GM18519 (cell line): Measurements from ENCODE around the gene RASGRP2.
A peak's percentile ranks its signal among the peaks of the same experiment; 100 is the strongest.

Experiments
- ATAC-seq: cut with Tn5 transposase; IDR thresholded peaks from one replicate; pipeline ENCODE4 v1.9.1; 2021; ENCODE audit warnings: mild to moderate bottlenecking, moderate library complexity; ENCODE audit not compliant: unreplicated experiment, low FRiP score

The RASGRP2 gene

DNA sequence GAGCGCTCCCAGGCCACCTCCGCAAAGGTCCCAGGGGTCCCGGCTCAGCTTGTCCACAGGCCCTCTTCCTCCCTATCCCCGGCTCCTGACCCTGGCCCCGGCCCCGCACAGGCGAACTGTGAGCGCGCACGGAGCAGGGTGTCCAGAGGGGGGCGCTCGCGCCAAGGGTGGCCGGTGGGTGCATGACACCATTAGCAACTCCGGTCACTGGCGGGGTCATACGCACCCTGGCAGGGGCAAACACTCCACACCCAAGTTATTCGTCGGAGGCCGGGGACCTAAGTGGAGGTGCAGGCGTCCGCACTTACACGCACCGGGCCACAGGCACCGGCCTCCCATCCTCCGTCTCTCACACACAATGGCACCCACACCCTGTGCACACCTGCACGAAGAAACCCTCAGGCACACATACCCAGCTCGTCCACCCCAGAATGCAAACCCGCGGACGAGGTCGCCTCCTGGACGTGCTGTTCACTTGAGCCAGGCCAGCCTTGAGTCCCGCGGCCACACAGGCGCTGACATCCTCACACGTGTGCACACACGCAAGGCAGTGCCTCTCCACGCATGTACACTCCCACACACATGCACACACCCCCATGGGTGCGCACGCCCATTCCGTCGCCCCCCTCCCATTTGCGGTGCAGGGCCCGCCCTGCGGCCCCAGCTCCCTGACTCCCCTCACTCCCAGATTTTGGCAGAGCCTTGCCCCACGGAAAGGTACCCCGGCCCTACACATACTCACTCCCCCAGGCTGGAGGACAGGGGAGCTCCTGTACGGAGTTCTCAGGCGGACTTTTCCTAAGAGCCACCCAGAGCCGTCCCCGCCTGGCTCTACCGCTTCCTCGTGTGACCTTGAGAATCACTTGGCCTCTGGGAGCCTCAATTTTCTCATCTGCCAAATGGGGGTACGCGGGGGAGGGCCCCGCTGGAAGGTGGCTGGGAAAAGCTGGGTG is at the start of gene RASGRP2:
TSS of gene RASGRP2 (minus strand) at position 552 of the 953 bp plus-strand sequence. CDS start 1,276 bp downstream, outside the sequence.
- no peak for ATAC-seq

DNA sequence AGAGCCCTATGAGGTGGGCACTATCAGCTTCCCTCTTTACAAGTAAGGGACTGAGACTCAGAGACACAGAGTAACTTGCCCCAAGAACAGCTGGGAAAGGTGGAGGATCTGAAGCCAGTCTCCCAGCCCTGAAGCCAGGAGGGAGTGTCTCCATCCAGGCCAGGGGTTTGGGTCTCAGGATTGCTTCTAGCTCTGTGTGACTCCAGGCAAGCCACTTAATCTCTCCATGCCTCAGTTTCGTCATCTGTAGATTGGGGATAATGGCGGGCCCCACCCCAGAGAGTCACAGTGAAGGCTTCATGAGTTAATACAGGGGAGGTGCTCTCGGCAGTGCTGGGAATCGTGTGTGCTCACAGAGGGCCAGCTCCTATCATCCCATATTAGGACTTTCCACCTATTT is 48.5 kb upstream of the RASGRP2 start:
- ATAC-seq, result no peak

DNA sequence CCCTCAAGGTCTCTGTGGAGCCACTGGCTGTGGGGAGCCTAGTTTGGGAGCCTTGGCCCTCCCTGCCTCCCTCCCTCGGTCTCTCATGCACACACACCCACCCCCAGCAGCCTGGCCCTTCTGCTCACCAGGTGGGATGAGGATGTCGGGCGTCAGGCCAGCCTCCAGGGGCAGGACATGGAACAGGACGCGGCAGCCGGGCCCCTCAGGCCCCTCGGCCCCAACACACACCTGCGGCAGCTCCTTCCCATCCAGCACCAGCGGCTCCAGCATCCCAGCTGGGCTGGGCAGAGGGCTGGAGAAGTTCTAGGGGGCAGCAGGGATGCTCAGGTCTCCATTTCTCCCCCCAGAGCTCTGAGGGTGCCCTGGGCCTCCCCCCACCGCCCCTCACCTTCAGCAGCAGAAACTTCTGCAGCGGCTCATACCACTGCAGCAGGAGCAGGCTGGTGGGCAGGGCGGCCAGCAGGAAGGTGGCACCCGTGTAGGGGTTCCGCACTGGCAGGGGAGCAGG is 47.9 kb upstream of the RASGRP2 start:
- ATAC-seq, result no peak

- no peak for ATAC-seq
These were observed 46.5 kb upstream of the RASGRP2 start for GRCh38 chr11:64790205-64791095.

DNA sequence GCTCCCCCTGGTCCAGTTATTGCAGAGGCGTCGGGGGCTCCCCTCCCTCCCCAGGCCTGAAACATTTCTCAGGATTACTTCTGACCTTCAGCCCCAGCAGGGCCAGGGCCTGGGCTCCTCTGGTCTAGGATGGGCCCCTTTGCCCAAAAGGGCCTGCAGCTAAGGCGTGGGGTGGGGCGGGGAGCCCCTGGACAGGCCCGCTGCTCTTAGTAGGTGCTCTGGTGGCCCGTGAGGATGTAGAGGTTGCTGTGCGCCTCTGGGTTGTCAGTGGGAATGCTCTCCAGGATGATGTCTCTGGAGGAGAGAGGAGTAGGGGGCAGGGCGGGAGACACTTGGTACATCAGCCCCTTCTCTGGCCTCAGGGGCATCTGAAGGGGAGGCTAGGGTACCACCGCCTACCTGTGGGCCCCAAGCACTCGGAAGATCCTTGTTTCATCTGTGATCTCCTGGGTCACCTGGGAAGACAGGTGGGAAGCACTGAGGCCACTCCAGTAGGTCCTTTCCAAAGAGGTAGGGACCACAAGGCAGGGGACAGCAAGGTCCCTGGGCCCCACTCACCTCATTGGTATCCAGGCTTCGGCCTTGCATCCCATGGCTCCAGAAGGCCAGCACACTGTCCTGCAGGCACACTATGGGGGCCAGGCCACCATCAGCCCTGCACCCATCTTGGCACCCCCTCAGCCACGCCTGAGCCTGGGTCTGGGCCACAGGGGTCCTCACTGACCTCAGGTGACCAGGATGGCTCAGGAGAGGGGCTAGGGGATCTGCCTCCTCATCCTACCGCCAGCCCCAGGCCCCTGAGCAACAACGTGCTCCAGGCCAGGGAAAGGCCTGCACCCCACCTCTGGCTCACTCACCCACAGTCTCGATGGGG is 45.6 kb upstream of the RASGRP2 start:
- ATAC-seq, result no peak

- ATAC-seq, result no peak
These were observed 44.6 kb upstream of the RASGRP2 start for GRCh38 chr11:64788321-64789215.

GRCh38 chr11:64787526-64788320 is 43.8 kb upstream of the RASGRP2 start:
- no peak for ATAC-seq

GRCh38 chr11:64786308-64786707 is 42.4 kb upstream of the RASGRP2 start:
- no peak for ATAC-seq

DNA sequence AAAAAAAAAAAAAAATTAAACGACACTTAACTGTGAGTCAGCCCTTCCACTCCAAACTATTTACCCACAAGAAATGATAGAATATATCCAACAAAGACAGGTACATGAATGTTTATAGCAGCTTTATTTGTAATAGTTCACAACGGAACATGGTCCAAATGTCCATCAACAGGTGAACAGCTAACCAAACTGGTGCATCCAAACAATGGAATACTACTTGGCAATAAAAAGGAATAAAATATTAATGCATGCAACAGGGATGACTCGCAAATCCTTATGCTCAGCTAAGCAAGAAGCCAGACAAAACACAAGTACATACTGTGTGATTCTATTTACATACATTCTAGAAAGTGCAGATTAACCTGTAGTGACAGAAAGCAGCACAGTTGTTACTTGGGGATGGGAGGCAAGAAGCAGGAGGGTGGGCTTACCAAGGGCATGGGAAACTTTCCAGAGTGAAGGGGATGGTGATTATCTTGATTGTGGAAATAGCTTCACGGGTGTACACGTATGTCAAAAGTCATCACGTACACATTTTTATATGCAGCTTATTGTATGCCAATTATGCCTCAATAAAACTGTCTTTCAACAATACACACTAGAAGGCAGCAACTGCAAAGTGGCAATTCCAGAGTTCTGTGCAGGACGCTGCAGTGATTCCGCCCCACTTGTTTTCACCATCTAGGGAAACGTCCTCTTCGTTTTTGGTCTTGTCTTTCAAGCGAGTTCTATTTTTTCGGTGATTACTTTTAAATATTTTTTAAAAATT is 41.1 kb upstream of the RASGRP2 start:
- no peak for ATAC-seq

GRCh38 chr11:64778473-64779298 is 34.7 kb upstream of the RASGRP2 start, which contains the start of gene SF1:
SF1 (minus strand) TSS chr11:64778542; CDS start chr11:64778392, 150 bp downstream.
- ATAC-seq, result peak; percentile 55

GRCh38 chr11:64778223-64778472 is 34.2 kb upstream of the RASGRP2 start:
- no peak for ATAC-seq

GRCh38 chr11:64777449-64778222 is 33.7 kb upstream of the RASGRP2 start:
- no peak for ATAC-seq

GRCh38 chr11:64776875-64777274 is 32.9 kb upstream of the RASGRP2 start:
- no peak for ATAC-seq

DNA sequence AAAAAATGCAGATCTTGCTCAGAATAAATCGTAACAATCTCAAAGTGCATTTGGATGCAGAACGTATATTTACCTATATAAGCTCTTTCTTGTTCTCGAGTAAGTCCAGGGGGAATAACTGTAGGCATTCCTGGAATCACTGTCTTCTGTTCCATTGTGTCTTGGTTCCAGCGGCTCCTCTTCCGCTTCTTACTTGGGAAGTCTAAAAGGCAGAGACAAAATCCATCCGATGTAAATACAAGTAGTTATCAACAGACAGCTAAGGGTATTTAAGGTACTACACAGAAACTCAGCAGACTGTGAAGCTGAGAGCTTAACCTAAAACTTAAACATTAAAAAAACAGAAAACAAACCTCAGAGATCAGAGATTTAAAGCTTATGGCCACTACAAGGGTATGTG is 32.5 kb upstream of the RASGRP2 start:
- ATAC-seq, result no peak

- ATAC-seq, result no peak
These were observed 30.2 kb upstream of the RASGRP2 start for GRCh38 chr11:64774144-64774543.
